ENCODE data around the gene CNDP2. TPM values are rescaled to one million over a fixed set of nuclear protein-coding genes. Genes with fewer than 3 reads are reported as not detected.

CNDP2 gene
- total RNA-seq, 1 donor from 2014 or later, result 52.5 TPM

DNA sequence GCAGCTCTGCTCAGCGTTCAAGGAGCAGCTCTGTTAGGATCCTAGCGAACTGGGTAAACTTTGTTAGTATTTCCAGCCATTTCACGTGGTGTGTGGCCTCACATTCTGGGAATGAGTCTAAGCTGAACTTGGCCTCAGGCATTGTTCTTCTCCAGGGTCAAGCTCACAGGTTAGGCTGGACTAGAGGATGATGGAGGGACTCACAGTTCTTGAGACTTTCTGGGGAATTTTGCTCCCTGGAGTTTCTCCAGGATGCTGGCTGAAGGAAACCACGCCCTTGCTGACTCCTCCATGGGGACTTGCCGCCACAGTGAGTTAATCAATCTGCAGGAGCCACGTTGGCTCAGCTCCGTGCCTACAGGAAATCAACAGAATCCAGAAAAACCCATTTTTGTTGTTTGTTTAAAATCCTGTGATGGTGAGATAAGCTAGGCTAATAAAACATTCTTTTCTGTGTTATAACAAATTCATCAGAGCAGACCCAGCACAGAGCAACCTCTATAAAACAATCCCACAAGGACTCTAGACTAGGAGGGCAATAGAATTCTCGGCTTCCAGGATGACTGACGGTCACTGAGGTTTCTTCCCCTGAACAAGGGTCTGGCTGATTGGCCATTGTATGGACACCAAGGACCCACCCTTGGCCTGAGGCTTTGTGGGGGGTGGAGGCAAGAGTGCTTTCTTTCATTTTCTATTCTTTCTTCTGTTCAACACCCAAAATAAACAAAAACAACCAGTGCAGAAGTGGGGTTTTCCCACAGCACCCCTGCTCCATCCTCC is 50.8 kb downstream of the CNDP2 start:
- H3K27me3 ChIP-seq, result no peaks in the 10 kb centered on the region
- H3K27ac ChIP-seq, result peak overlapping the region; percentile 46
- H3K4me3 ChIP-seq, result no peak overlapping the region
- DNase-seq (ENCODE audit: extremely low spot score in 2 of 2), result no peak
- TF ChIP-seq POLR2AphosphoS5 (IDR thresholded peaks at IDR 0.05; ENCODE audit: insufficient read depth in 1 of 2, low read depth in 1 of 2) (no peak), POLR2A (IDR thresholded peaks at IDR 0.05) (no peak)
- TF ChIP-seq, protein P1, sequence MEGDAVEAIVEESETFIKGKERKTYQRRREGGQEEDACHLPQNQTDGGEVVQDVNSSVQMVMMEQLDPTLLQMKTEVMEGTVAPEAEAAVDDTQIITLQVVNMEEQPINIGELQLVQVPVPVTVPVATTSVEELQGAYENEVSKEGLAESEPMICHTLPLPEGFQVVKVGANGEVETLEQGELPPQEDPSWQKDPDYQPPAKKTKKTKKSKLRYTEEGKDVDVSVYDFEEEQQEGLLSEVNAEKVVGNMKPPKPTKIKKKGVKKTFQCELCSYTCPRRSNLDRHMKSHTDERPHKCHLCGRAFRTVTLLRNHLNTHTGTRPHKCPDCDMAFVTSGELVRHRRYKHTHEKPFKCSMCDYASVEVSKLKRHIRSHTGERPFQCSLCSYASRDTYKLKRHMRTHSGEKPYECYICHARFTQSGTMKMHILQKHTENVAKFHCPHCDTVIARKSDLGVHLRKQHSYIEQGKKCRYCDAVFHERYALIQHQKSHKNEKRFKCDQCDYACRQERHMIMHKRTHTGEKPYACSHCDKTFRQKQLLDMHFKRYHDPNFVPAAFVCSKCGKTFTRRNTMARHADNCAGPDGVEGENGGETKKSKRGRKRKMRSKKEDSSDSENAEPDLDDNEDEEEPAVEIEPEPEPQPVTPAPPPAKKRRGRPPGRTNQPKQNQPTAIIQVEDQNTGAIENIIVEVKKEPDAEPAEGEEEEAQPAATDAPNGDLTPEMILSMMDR (IDR thresholded peaks at IDR 0.05), result no peak
- H3K36me3 ChIP-seq, result no peaks in the 10 kb centered on the region
- intact Hi-C loops (cut with DNase I), result no loop called here
- peaks cover 6% of the 10 kb centered on the region for H3K9me3 ChIP-seq
- H3K4me1 ChIP-seq, result peaks cover 8% of the 10 kb centered on the region

DNA sequence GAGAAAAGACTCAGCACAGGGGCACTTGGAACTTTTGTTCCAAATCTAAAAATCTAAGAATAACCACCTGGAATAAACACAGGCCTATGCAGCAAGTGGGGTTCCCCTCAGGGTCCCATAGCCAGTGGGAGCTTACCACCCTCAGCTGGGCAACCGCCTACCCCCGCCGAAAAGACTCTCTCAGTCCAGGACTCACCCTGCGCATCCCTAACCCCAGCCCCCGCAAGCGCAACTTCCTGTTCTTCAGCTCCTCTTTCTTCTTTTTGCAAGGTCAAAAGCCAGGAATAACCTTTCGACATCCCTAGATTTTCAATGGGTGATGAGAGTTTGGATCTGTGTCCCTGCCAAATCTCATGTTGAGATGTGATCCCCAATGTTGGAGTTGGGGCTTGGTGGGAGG is 51.7 kb downstream of the CNDP2 start:
- intact Hi-C loops (cut with DNase I), result no loop called here
- Histone ChIP-seq H3K4me3 (no peak overlapping the region), H3K36me3 (no peaks in the 10 kb centered on the region), H3K27ac (no peak overlapping the region), H3K9me3 (peaks cover 6% of the 10 kb centered on the region), H3K4me1 (peaks cover 8% of the 10 kb centered on the region), H3K27me3 (no peaks in the 10 kb centered on the region)
- no peak for DNase-seq (ENCODE audit: extremely low spot score in 2 of 2)
- no peak for TF ChIP-seq POLR2AphosphoS5 (IDR thresholded peaks at IDR 0.05; ENCODE audit: insufficient read depth in 1 of 2, low read depth in 1 of 2)
- TF ChIP-seq, protein P1 (IDR thresholded peaks at IDR 0.05), result no peak
- TF ChIP-seq POLR2A (IDR thresholded peaks at IDR 0.05), result no peak

DNA sequence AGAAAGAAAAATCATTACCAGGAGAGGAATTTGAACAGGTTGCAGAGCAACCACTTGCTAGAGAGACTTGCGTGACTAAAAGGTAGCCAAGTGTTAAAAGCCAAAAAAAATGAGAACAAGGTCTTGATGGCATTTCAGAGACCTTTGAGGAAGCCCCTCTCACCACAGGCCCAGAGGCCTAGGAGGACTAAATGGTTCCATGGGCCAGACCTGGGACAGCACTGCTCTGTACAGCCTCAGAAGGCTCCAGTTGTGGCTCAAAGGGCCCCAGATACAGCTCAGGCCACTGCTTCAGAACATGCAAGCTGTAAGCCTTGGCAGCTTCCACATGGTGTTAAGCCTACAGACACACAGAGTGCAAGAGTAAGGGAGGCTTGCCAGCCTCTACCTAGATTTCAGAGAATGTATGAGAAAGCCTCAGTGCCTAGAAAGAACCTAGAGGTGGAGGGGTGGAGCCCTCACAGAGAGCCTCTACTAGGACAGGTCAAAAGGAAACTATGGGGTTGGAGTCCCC is 53.5 kb downstream of the CNDP2 start:
- Histone ChIP-seq H3K4me1 (peaks cover 8% of the 10 kb centered on the region), H3K27me3 (no peaks in the 10 kb centered on the region), H3K36me3 (no peaks in the 10 kb centered on the region), H3K27ac (no peak overlapping the region), H3K9me3 (peaks cover 6% of the 10 kb centered on the region), H3K4me3 (no peak overlapping the region)
- TF ChIP-seq, protein P1 (IDR thresholded peaks at IDR 0.05), result no peak
- TF ChIP-seq POLR2A (IDR thresholded peaks at IDR 0.05) (no peak), POLR2AphosphoS5 (IDR thresholded peaks at IDR 0.05; ENCODE audit: insufficient read depth in 1 of 2, low read depth in 1 of 2) (no peak)
- DNase-seq (ENCODE audit: extremely low spot score in 2 of 2), result no peak
- intact Hi-C loops (cut with DNase I), result loop anchor here (10.0 kb wide), 1 partner anchor 355 kb away; no protein-coding TSS in a partner anchor

DNA sequence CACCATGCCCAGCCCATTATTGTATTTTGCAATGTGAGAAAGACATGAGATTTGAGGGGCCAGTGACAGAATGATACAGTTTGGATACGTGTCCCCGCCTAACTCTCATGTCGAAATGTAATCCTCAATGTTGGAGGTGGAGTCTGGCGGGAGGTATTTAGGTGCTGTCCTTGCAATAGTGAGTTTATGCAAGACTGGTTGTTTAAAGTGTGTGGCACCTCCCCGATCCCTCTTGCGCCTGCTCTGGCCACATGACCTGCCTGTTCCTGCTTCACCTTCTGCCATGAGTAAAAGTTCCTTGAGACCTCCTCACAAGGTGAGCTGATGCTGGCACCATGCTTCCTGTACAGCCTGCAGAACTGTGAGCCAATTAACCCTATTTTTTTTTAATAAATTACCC is 54.7 kb downstream of the CNDP2 start:
- Histone ChIP-seq H3K27me3 (no peaks in the 10 kb centered on the region), H3K36me3 (no peaks in the 10 kb centered on the region), H3K9me3 (peaks cover 6% of the 10 kb centered on the region), H3K4me3 (no peak overlapping the region), H3K4me1 (peaks cover 8% of the 10 kb centered on the region), H3K27ac (no peak overlapping the region)
- intact Hi-C loops (cut with DNase I), result loop anchor here (10.0 kb wide), 1 partner anchor 356 kb away; no protein-coding TSS in a partner anchor
- no peak for TF ChIP-seq POLR2AphosphoS5 (IDR thresholded peaks at IDR 0.05; ENCODE audit: insufficient read depth in 1 of 2, low read depth in 1 of 2)
- TF ChIP-seq POLR2A (IDR thresholded peaks at IDR 0.05), result no peak
- TF ChIP-seq, protein P1 (IDR thresholded peaks at IDR 0.05), result no peak
- DNase-seq (ENCODE audit: extremely low spot score in 2 of 2), result no peak

DNA sequence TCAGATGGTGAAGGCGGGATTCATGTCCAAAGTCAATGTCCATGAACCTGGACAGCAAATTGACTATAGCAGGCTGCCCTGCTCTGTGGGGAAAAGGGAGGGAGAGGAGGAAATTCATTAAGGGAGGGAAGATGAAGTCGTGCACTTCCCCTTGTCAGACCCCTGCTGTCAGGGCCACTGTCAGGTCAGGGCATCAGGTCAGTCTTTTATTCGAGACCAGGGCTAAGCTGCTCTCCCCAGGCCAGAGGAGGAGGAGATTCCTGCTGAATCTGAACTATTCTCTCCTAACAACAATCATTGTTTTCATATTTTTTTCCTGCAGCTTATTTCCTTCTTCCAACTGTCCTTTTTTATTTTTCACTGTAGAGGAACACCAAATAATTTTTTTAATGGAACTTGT is 55.3 kb downstream of the CNDP2 start:
- no peak overlapping the region for H3K4me3 ChIP-seq
- DNase-seq (ENCODE audit: extremely low spot score in 2 of 2), result no peak
- intact Hi-C loops (cut with DNase I), result loop anchor here (10.0 kb wide), 1 partner anchor 357 kb away; no protein-coding TSS in a partner anchor

More for the DNA sequence above, 55.3 kb downstream of the CNDP2 start:
- no peak overlapping the region for H3K27ac ChIP-seq
- peaks cover 6% of the 10 kb centered on the region for H3K9me3 ChIP-seq
- peaks cover 4% of the 10 kb centered on the region for H3K4me1 ChIP-seq
- no peaks in the 10 kb centered on the region for H3K27me3 ChIP-seq
- TF ChIP-seq, protein P1 (IDR thresholded peaks at IDR 0.05), result no peak
- TF ChIP-seq POLR2AphosphoS5 (IDR thresholded peaks at IDR 0.05; ENCODE audit: insufficient read depth in 1 of 2, low read depth in 1 of 2) (no peak), POLR2A (IDR thresholded peaks at IDR 0.05) (no peak)
- H3K36me3 ChIP-seq, result no peaks in the 10 kb centered on the region

Measured in vagina (tissue), 2 donors.